ENCODE results near the gene ERCC6. TPM values are rescaled to one million over a fixed set of nuclear protein-coding genes. Genes with fewer than 3 reads are reported as not detected.

ERCC6 gene
- total RNA-seq, 1 donor from 2014 or later: 31.0 TPM

Other genes with a start within 250 kb of the ERCC6 start
- not detected for gene C10orf71, start 240.0 kb downstream of the ERCC6 start, total RNA-seq
- not detected for gene DRGX, start 143.0 kb downstream of the ERCC6 start, total RNA-seq
- 0.20 TPM for gene SLC18A3, start 71.2 kb upstream of the ERCC6 start, total RNA-seq
- 0.86 TPM for gene CHAT, start 74.9 kb upstream of the ERCC6 start, total RNA-seq
- not detected for gene C10orf53, start 140.5 kb upstream of the ERCC6 start, total RNA-seq
- 5.3 TPM for gene OGDHL, start 223.2 kb upstream of the ERCC6 start, total RNA-seq